Measurements from ENCODE around the gene MSL1. TPM values are rescaled to one million over a fixed set of nuclear protein-coding genes. Genes with fewer than 3 reads are reported as not detected.
A peak's percentile ranks its signal among the peaks of the same experiment; 100 is the strongest.

Gene MSL1
- total and polyA plus RNA-seq, 2 of the 13 experiments (the other 11 are each of a cell fraction or from before 2014, with no cell fraction given) = 63.8 to 88.5 TPM

GRCh38 chr17:40113110-40113906 is 8.5 kb upstream of the MSL1 start (continued):
- peak; percentile 66 for TF ChIP-seq ZBTB34 (CRISPR knock-in tag; IDR thresholded peaks at IDR 0.05)
- peak; percentile 79 for TF ChIP-seq ZNF772 (CRISPR knock-in tag; IDR thresholded peaks at IDR 0.05)
- no peak for TF ChIP-seq SMARCC2 (IDR thresholded peaks at IDR 0.05)
- peak; percentile 89 for TF ChIP-seq SATB2 (CRISPR knock-in tag; IDR thresholded peaks at IDR 0.05)
- peak; percentile 82 for TF ChIP-seq SAFB2 (CRISPR knock-in tag; IDR thresholded peaks at IDR 0.05; ENCODE audit: borderline replicate concordance, low read depth)
- TF ChIP-seq BRD4 (CRISPR knock-in tag; IDR thresholded peaks at IDR 0.05) = peak; percentile 92
- TF ChIP-seq ZNF44 (CRISPR knock-in tag; IDR thresholded peaks at IDR 0.05) = peak; percentile 15; the same call in 1 of the 2 replicates
- TF ChIP-seq PRDM10 (CRISPR knock-in tag; IDR thresholded peaks at IDR 0.05; ENCODE audit: low read depth) = peak; percentile 56
- TF ChIP-seq ZNF770 (CRISPR knock-in tag; IDR thresholded peaks at IDR 0.05) = peak; percentile 45; the same call in 1 of the 2 replicates
- TF ChIP-seq CBX1 (IDR thresholded peaks at IDR 0.05; ENCODE audit: low read depth) = no peak
- peak; percentile 59; the same call in 1 of the 2 replicates for TF ChIP-seq ELF4 (CRISPR knock-in tag; IDR thresholded peaks at IDR 0.05; ENCODE audit: borderline replicate concordance)
- no peak for TF ChIP-seq CERS6 (CRISPR knock-in tag; IDR thresholded peaks at IDR 0.05)
- no peak for TF ChIP-seq ZNF572 (CRISPR knock-in tag; IDR thresholded peaks at IDR 0.05)
- peak; percentile 83 for TF ChIP-seq MED1 (CRISPR knock-in tag; IDR thresholded peaks at IDR 0.05)
- TF ChIP-seq ZNF34 (CRISPR knock-in tag; IDR thresholded peaks at IDR 0.05; ENCODE audit: borderline replicate concordance) = 0 out of 2 replicates have a peak, but pooled peaks have one; percentile 73
- TF ChIP-seq MAF1 (CRISPR knock-in tag; IDR thresholded peaks at IDR 0.05; ENCODE audit: borderline replicate concordance) = 0 out of 2 replicates have a peak, but pooled peaks have one; percentile 65
- TF ChIP-seq SNAPC2 (CRISPR knock-in tag; IDR thresholded peaks at IDR 0.05) = peak; percentile 85
- no peak for TF ChIP-seq ZNF660 (CRISPR knock-in tag; IDR thresholded peaks at IDR 0.05; ENCODE audit: borderline replicate concordance, low read depth)
- peak; percentile 83; the same call in 1 of the 2 replicates for TF ChIP-seq ZSCAN5A (CRISPR knock-in tag; IDR thresholded peaks at IDR 0.05; ENCODE audit: borderline replicate concordance)
